ENCODE measurements around the gene CCDC88B. TPM values are rescaled to one million over a fixed set of nuclear protein-coding genes. Genes with fewer than 3 reads are reported as not detected.
A peak's percentile ranks its signal among the peaks of the same experiment; 100 is the strongest.

The CCDC88B gene
- total RNA-seq, 1 experiment from 2014 or later = 7.6 TPM

DNA sequence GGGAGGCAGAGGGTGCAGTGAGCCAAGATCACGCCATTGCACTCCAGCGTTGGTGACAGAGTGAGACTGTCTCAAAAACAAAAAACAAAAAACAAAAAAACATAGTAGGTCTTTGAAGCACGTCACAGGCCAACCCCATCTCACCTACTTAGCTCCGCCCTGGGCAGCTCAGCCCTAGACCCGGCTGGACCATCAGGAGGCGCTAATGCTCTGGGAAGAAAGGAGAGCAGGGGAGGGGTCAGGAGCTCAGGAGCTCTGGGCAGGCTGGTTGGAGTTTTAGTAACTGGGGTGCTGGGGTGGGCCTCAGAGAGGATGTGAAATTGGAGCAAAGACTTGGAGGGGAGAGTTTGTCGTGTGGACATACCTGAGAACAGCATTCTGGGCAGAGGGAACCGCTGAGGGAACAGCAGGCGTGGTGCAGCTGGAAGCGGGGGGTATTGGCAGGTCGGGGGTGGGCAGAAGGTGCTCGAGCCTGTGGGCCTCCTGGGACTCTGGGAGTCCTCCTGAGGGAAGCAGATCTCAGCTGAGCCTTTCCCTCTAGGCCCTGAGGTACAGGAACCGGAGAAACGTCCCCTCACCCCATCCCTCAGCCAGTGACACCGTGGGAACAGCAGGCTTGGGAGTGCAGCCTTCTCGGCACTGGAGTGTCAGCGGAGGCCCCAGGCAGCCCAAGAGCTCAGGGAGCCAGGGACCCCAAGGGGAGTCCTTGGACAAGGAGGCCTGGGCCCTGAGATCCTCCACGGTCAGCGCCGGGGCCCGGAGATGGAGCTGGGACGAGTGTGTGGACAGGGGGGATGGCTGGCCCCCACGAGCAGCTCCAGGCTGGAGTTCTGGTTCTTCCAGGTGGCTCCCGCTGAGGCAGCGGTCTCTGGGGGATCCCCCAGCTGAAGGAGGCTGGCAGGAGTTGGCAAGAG, 16.8 kb downstream of the CCDC88B start:
- peak overlapping the region; percentile 89 for H3K27ac Mint-ChIP-seq (ENCODE audit: unreplicated experiment)
- no TSS peak for BruUV-seq (replicated peaks)

DNA sequence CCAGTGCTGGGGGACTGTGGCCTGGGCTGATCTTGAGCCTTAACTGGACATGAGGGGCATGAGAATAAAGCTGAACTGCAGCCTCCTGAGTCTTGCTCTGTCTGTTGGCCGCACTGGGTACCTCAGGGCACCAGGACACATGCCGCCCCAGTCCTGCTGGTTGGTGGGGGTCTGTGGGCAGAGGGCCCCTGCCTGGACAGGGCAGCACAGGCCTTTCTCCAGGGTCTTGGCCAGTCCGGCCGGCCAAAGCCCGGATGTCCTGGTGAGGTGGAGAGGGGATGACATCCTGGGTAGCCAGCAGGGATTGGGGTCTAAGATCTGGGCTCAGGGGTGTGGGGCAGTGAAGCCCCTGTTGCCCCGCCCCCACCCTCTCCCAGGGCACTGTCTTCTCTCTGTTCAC, 17.4 kb downstream of the CCDC88B start:
- peaks cover 35% of the 10 kb centered on the region for H3K4me1 Mint-ChIP-seq (ENCODE audit: low read depth, unreplicated experiment)
- H3K36me3 Mint-ChIP-seq (ENCODE audit: insufficient read depth, unreplicated experiment) = peaks cover 42% of the 10 kb centered on the region
- CTCF ChIA-PET = interaction anchor here (0.5 to 2.9 kb wide), 10 partner anchors 8 to 294 kb away, joined by 3 to 16 read pairs (median 4); partner anchors contain the start of genes PRDX5 and TRMT112
- no TSS peak for BruUV-seq (replicated peaks)
- TF ChIP-seq, protein P1, sequence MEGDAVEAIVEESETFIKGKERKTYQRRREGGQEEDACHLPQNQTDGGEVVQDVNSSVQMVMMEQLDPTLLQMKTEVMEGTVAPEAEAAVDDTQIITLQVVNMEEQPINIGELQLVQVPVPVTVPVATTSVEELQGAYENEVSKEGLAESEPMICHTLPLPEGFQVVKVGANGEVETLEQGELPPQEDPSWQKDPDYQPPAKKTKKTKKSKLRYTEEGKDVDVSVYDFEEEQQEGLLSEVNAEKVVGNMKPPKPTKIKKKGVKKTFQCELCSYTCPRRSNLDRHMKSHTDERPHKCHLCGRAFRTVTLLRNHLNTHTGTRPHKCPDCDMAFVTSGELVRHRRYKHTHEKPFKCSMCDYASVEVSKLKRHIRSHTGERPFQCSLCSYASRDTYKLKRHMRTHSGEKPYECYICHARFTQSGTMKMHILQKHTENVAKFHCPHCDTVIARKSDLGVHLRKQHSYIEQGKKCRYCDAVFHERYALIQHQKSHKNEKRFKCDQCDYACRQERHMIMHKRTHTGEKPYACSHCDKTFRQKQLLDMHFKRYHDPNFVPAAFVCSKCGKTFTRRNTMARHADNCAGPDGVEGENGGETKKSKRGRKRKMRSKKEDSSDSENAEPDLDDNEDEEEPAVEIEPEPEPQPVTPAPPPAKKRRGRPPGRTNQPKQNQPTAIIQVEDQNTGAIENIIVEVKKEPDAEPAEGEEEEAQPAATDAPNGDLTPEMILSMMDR (IDR thresholded peaks at IDR 0.05; ENCODE audit: unreplicated experiment) = no peak
- peak overlapping the region; percentile 80 for H3K4me3 Mint-ChIP-seq (ENCODE audit: low read depth, unreplicated experiment)
- no peak for DNase-seq
- intact Hi-C loops (cut with micrococcal nuclease; ENCODE audit: unreplicated experiment) = loop anchor here (5.0 kb wide), 1 partner anchor 295 kb away; no protein-coding TSS in a partner anchor
- no peaks in the 10 kb centered on the region for H3K27me3 Mint-ChIP-seq (ENCODE audit: unreplicated experiment)
- peak overlapping the region; percentile 36 for H3K27ac Mint-ChIP-seq (ENCODE audit: unreplicated experiment)
- H3K9me3 Mint-ChIP-seq (ENCODE audit: low read depth, unreplicated experiment) = no peaks in the 10 kb centered on the region

More for the DNA sequence above, 16.8 kb downstream of the CCDC88B start:
- peaks cover 40% of the 10 kb centered on the region for H3K36me3 Mint-ChIP-seq (ENCODE audit: insufficient read depth, unreplicated experiment)
- peaks cover 35% of the 10 kb centered on the region for H3K4me1 Mint-ChIP-seq (ENCODE audit: low read depth, unreplicated experiment)
- intact Hi-C loops (cut with micrococcal nuclease; ENCODE audit: unreplicated experiment) = loop anchor here (5.0 kb wide), 1 partner anchor 296 kb away; no protein-coding TSS in a partner anchor
- peak; percentile 65 for DNase-seq
- H3K9me3 Mint-ChIP-seq (ENCODE audit: low read depth, unreplicated experiment) = no peaks in the 10 kb centered on the region
- no peaks in the 10 kb centered on the region for H3K27me3 Mint-ChIP-seq (ENCODE audit: unreplicated experiment)
- peak overlapping the region; percentile 40 for H3K4me3 Mint-ChIP-seq (ENCODE audit: low read depth, unreplicated experiment)
- CTCF ChIA-PET = interaction anchor here (0.5 to 2.9 kb wide), 9 partner anchors 12 to 294 kb away, joined by 3 to 16 read pairs (median 4); partner anchors contain the start of genes PRDX5 and TRMT112
- TF ChIP-seq, protein P1 (IDR thresholded peaks at IDR 0.05; ENCODE audit: unreplicated experiment) = no peak

DNA sequence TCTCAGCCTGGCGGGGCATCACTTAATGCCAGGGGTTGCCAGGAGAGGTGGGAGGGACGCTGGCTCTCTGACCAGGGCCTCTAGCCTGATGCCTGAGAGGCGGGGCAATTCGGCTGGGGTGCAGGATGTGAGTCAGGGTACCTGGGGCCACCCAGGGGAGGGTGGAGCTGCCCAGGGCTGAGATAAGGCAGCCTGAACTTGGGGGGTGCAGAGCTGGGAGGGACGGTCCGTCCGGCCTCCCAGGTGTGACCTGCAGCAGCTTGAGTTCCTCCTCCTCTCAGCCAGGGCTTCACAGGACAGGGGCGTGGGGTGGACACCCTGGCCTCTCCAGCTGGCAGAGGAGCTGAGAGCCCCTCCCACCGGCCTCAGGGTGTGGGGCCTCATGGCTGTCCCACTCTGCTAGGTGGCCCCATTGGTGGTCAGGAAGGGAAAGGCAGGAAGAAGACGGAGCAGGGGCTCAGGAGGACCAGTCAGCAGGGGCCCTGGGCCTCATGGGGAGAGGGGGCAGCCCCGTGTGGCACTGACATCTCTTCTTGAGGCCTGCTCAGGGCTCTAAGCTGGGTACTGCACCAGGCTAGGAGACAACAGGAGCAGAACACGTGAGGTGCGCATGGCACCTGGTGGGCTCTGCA, 18.0 kb downstream of the CCDC88B start:
- Mint-ChIP-seq H3K36me3 (ENCODE audit: insufficient read depth, unreplicated experiment) (peaks cover 42% of the 10 kb centered on the region), H3K4me3 (ENCODE audit: low read depth, unreplicated experiment) (peak overlapping the region; percentile 80), H3K9me3 (ENCODE audit: low read depth, unreplicated experiment) (no peaks in the 10 kb centered on the region), H3K4me1 (ENCODE audit: low read depth, unreplicated experiment) (peaks cover 35% of the 10 kb centered on the region), H3K27ac (ENCODE audit: unreplicated experiment) (peak overlapping the region; percentile 36), H3K27me3 (ENCODE audit: unreplicated experiment) (no peaks in the 10 kb centered on the region)
- BruUV-seq (replicated peaks) = no TSS peak
- peak; percentile 83 for DNase-seq
- CTCF ChIA-PET = interaction anchor here (0.5 to 2.9 kb wide), 9 partner anchors 9 to 91 kb away, joined by 3 to 16 read pairs (median 4); partner anchors contain the start of genes PRDX5 and TRMT112
- TF ChIP-seq, protein P1 (IDR thresholded peaks at IDR 0.05; ENCODE audit: unreplicated experiment) = no peak
- intact Hi-C loops (cut with micrococcal nuclease; ENCODE audit: unreplicated experiment) = loop anchor here (5.0 kb wide), 1 partner anchor 294 kb away; no protein-coding TSS in a partner anchor

DNA sequence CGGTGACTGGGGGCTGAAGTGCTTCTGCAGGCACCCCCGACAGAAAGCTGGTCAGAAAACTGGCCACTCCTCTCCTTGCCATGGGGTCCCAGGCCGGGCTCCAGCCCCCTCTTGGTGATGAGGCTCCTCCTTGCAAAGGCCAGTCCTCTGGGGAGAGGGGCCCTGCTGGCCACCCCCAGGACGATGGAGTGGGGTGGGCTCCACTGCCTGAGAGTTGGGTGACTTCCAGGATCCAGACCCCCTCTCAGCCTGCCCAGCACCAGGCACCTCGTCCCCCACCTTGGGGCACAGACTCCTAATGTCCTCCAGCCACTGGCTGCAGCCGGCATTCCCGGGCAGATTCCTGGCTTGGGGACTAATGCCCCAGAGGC, 18.5 kb downstream of the CCDC88B start:
- no peak for DNase-seq
- Mint-ChIP-seq H3K4me3 (ENCODE audit: low read depth, unreplicated experiment) (peak overlapping the region; percentile 80), H3K4me1 (ENCODE audit: low read depth, unreplicated experiment) (peaks cover 35% of the 10 kb centered on the region), H3K27ac (ENCODE audit: unreplicated experiment) (peak overlapping the region; percentile 36), H3K9me3 (ENCODE audit: low read depth, unreplicated experiment) (no peaks in the 10 kb centered on the region), H3K36me3 (ENCODE audit: insufficient read depth, unreplicated experiment) (peaks cover 45% of the 10 kb centered on the region), H3K27me3 (ENCODE audit: unreplicated experiment) (no peaks in the 10 kb centered on the region)
- TF ChIP-seq, protein P1 (IDR thresholded peaks at IDR 0.05; ENCODE audit: unreplicated experiment) = no peak
- no TSS peak for BruUV-seq (replicated peaks)
- CTCF ChIA-PET = interaction anchor here (1.1 to 2.9 kb wide), 5 partner anchors 16 to 87 kb away, joined by 3 to 16 read pairs (median 4); partner anchors contain the start of genes PRDX5 and TRMT112
- intact Hi-C loops (cut with micrococcal nuclease; ENCODE audit: unreplicated experiment) = loop anchor here (5.0 kb wide), 1 partner anchor 294 kb away; no protein-coding TSS in a partner anchor

Data from Calu3 (cell line).